Measurements from ENCODE around the gene FOXA1.
"Not testable (repeated sequence)": the region's sequence is repeated elsewhere in the genome, so short reads cannot be mapped to it uniquely, and the experiment has no call there.

The FOXA1 gene

DNA sequence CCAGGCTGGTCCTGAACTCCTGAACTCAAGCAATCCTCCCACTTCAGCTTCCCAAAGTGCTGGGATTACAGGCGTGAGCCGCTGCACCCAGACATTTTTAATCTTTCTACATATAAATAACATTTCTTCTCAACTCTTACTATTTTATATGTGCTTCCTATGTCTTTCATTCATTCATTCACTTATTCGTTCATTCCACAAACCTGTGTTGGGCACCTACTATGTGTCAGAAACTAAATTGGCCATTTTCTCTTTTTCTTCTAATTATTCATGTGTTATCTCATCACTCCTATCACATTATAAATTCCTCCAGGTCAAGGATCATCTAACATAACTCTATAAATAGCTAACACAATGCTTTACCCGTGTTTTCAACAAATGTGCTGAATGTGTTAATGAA, 23.7 kb downstream of the FOXA1 start:
- Mint-ChIP-seq H3K27me3 (peaks cover 8% of the 10 kb centered on the region), H3K27ac (no peak overlapping the region), H3K4me1 (ENCODE audit: low read depth) (no peaks in the 10 kb centered on the region), H3K9me3 (no peaks in the 10 kb centered on the region), H3K36me3 (ENCODE audit: low read depth) (no peaks in the 10 kb centered on the region), H3K4me3 (no peak overlapping the region)
- intact Hi-C loops (cut with micrococcal nuclease) = no loop called here

DNA sequence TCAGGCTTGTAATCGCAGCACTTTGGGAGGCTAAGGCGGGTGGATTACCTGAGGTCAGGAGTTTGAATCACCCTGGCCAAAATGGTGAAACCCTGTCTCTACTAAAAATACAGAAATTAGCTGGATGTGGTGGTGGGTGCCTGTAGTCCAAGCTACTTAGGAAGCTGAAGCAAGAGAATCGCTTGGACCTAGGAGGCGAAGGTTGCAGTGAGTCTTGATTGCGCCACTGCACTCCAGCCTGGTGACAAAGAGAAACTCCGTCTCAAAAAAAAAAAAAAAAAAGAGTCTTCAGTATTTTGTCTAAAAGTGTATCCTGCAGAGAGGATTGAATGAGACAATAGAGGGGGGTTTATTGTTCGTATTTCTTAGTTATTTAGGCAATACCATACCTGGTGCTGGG, 25.3 kb downstream of the FOXA1 start:
- no peaks in the 10 kb centered on the region for H3K9me3 Mint-ChIP-seq
- H3K27me3 Mint-ChIP-seq = peaks cover 5% of the 10 kb centered on the region
- no peaks in the 10 kb centered on the region for H3K4me1 Mint-ChIP-seq (ENCODE audit: low read depth)
- H3K36me3 Mint-ChIP-seq (ENCODE audit: low read depth) = no peaks in the 10 kb centered on the region
- intact Hi-C loops (cut with micrococcal nuclease) = no loop called here
- no peak overlapping the region for H3K27ac Mint-ChIP-seq
- no peak overlapping the region for H3K4me3 Mint-ChIP-seq

DNA sequence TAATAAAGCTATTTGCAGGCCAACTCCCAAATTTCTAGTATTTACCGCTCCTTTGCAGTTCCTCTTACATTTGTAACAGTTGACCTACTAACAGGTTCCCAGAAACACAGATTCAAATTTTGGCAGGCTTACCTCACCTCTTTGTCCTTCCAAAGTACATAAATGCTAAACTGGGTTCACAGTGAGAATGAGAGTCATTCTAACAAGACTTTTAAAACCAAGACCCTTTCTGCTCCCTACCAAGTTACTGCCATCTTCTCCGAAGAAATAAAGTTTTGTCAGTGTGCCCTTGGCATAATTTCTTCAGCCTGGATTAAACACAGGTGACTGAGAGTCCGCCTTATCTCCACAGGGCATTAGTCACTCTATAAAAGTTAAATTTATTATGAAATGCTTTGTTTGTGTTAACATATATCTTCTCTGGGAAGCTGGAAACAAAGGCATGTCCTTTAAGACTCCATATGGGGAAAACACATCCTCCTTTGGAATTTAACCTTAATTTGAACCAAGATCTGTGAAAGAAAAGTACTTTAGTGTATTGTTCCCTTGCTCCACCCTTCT, 28.2 kb downstream of the FOXA1 start:
- no peaks in the 10 kb centered on the region for H3K4me1 Mint-ChIP-seq (ENCODE audit: low read depth)
- intact Hi-C loops (cut with micrococcal nuclease) = no loop called here
- H3K27me3 Mint-ChIP-seq = peaks cover 3% of the 10 kb centered on the region
- H3K9me3 Mint-ChIP-seq = no peaks in the 10 kb centered on the region
- H3K27ac Mint-ChIP-seq = no peak overlapping the region
- no peak overlapping the region for H3K4me3 Mint-ChIP-seq
- no peaks in the 10 kb centered on the region for H3K36me3 Mint-ChIP-seq (ENCODE audit: low read depth)

DNA sequence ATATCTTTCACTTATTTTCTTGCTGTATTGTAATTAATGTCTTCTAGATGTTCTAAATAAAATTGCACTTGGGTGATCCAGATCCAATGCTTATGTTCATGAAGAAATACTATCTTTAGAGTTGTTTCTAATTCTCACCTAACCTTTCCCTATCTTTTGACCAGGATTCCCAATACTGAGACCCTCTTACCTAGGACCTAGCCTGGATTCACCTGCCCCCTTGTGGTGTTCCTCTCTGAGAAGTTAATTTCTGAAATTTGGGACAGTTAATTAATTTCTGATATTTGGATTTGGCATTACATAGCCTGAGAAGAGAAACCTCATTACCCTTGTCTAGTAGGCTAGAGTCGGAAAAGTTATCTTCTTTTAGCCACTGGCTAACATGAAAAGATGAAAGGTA, 29.5 kb downstream of the FOXA1 start:
- intact Hi-C loops (cut with micrococcal nuclease) = no loop called here
- H3K36me3 Mint-ChIP-seq (ENCODE audit: low read depth) = no peaks in the 10 kb centered on the region
- H3K4me3 Mint-ChIP-seq = no peak overlapping the region
- H3K9me3 Mint-ChIP-seq = no peaks in the 10 kb centered on the region
- H3K27ac Mint-ChIP-seq = no peak overlapping the region
- peaks cover 3% of the 10 kb centered on the region for H3K27me3 Mint-ChIP-seq
- H3K4me1 Mint-ChIP-seq (ENCODE audit: low read depth) = no peaks in the 10 kb centered on the region

DNA sequence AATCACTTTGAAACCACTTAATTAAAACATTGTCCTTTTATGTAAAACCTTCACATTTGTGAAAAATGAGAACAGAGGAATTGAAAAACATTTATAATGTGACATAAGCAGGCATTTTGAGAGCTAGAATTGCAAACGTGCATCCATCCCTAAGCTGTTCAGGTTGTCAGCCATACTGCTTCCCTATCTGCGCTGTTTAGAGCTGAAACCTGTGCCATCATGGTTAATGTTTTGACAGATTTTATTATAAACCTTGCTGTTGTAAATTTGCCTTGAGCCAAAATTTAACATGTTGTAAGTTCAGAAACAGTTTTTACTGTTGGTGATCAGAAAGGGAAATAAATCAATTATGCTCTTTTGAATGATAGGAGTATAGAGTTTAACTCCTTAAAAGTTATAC, 31.9 kb downstream of the FOXA1 start:
- no peak overlapping the region for H3K27ac Mint-ChIP-seq
- H3K9me3 Mint-ChIP-seq = no peaks in the 10 kb centered on the region
- no peak overlapping the region for H3K4me3 Mint-ChIP-seq
- no peaks in the 10 kb centered on the region for H3K36me3 Mint-ChIP-seq (ENCODE audit: low read depth)
- intact Hi-C loops (cut with micrococcal nuclease) = no loop called here
- H3K4me1 Mint-ChIP-seq (ENCODE audit: low read depth) = no peaks in the 10 kb centered on the region
- H3K27me3 Mint-ChIP-seq = no peaks in the 10 kb centered on the region

DNA sequence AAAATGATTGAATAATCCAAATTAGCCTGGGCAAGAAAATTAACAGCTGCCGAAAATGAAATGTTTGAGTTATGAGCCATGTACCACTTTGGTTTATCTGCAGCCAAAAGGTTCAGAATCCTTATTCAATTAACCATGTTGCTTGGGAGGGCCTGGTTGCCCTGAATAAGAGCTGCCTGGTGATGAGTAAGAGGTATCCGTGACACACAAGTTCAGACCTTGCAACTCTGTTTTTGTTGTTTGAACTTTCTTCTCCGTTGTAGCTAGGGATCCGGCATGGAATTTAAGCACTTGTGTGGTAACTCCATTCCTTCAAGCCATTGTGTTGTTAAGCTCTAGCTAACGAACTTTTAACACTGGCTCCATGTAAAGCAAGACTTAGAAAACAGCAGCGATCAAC, 35.7 kb downstream of the FOXA1 start:
- H3K9me3 Mint-ChIP-seq = peaks cover 17% of the 10 kb centered on the region
- no peak overlapping the region for H3K4me3 Mint-ChIP-seq
- H3K36me3 Mint-ChIP-seq (ENCODE audit: low read depth) = no peaks in the 10 kb centered on the region
- intact Hi-C loops (cut with micrococcal nuclease) = no loop called here
- H3K27ac Mint-ChIP-seq = no peak overlapping the region
- H3K27me3 Mint-ChIP-seq = no peaks in the 10 kb centered on the region
- no peaks in the 10 kb centered on the region for H3K4me1 Mint-ChIP-seq (ENCODE audit: low read depth)

DNA sequence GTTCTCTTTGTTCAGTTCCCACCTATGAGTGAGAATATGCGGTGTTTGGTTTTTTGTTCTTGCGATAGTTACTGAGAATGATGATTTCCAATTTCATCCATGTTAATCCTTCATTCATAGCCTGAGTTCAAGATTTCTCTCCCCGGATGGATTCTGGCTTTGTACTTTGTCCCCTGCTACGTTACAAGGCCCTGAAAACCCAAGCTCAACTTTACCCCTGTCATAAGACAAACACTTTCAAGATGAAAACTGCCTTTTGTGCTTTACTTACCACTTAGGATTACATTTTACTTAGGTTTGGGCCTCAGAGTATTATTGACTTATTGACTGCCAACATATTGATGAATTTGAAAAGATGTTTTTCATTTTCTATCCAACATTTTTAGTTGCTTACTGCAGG, 36.3 kb downstream of the FOXA1 start:
- intact Hi-C loops (cut with micrococcal nuclease) = no loop called here
- H3K27me3 Mint-ChIP-seq = no peaks in the 10 kb centered on the region
- no peak overlapping the region for H3K4me3 Mint-ChIP-seq

DNA sequence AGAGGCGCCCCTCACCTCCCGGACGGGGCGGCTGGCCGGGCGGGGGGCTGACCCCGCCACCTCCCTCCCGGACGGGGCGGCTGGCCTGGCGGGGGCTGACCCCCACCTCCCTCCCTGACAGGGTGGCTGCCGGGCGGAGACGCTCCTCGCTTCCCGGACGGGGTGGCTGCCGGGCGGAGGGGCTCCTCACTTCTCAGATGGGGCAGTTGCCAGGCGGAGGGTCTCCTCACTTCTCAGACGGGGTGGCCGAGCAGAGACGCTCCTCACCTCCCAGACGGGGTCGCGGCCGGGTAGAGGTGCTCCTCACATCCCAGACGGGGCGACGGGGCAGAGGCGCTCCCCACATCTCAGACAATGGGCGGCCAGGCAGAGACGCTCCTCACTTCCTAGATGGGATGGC, 39.5 kb downstream of the FOXA1 start:
- H3K4me3 Mint-ChIP-seq; intact Hi-C loops (cut with micrococcal nuclease); H3K27me3 Mint-ChIP-seq; H3K36me3 Mint-ChIP-seq (ENCODE audit: low read depth); H3K4me1 Mint-ChIP-seq (ENCODE audit: low read depth); H3K27ac Mint-ChIP-seq: not testable (repeated sequence)
- H3K9me3 Mint-ChIP-seq = peaks cover 28% of the 10 kb centered on the region

More for the DNA sequence above, 36.3 kb downstream of the FOXA1 start:
- Mint-ChIP-seq H3K27ac (no peak overlapping the region), H3K36me3 (ENCODE audit: low read depth) (no peaks in the 10 kb centered on the region), H3K4me1 (ENCODE audit: low read depth) (no peaks in the 10 kb centered on the region), H3K9me3 (peaks cover 17% of the 10 kb centered on the region)

DNA sequence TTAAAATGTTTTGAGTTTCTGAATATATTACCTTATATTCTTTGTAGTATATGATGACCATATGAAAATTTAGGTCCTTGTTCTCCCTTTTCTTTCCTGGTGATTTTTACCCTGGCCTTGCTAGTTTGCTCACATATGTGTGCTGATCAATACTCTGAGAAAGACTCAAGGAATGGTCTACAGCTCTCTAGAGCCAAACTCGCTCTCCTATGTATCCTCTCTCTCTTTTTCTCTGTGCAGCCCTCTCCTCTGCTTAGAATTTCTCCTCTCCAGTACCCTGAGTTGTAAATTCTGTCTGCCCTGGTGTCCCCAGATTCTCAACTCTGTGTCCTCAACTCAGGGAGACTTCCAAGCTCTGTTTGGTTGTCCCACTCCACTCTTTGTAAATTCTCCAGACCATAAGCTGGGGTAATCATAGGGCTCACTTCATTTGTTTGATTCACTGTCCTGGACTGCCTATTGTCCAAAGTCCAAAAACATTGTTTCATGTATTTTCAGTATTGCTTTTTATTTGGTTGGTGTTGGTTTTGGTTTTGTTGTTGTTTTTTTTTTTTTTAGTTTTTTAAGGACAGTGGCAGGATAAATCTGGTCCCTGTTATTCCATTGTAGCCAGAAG, 41.0 kb downstream of the FOXA1 start:
- intact Hi-C loops (cut with micrococcal nuclease) = no loop called here
- Mint-ChIP-seq H3K36me3 (ENCODE audit: low read depth) (no peaks in the 10 kb centered on the region), H3K27ac (no peak overlapping the region), H3K4me3 (no peak overlapping the region), H3K27me3 (peaks cover 3% of the 10 kb centered on the region), H3K4me1 (ENCODE audit: low read depth) (no peaks in the 10 kb centered on the region), H3K9me3 (peaks cover 28% of the 10 kb centered on the region)

DNA sequence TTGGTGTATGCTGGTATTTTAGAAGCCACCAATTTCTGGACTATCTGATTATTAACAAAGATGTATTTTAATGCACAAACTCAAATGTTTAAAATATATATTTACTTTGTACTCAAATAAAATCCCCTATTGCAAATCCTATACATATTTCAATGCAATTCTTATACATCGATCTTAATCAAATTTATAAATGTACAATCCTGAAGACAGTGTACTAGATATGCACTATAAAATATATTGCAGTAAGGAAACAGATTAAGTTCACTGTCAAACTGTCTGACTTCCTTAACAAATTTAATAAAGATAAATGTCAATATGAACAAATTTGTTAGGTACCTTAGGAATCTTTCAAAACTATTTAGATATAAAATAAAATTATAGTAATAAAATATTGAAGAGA, 43.9 kb downstream of the FOXA1 start:
- Mint-ChIP-seq H3K4me1 (ENCODE audit: low read depth) (no peaks in the 10 kb centered on the region), H3K4me3 (no peak overlapping the region), H3K27me3 (peaks cover 3% of the 10 kb centered on the region), H3K36me3 (ENCODE audit: low read depth) (no peaks in the 10 kb centered on the region), H3K9me3 (peaks cover 14% of the 10 kb centered on the region), H3K27ac (no peak overlapping the region)
- intact Hi-C loops (cut with micrococcal nuclease) = no loop called here

DNA sequence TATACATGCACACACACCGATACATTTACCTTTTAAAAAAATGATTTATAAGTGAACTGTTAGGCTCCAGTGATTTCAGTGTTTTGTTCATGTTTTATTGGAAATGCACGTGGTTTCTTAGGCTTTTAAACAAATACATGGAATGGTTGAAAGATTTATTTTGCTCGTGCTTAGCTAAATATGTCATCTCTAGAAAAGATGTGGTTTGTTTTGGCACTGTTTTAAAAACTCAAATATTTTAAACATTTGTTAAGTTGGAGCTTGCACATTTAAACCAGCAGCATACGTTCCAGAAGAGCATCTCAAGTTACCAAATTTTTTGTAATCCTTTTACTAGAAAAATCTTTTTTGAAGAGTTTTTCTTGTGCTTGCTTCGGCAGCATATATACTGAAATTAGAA, 44.5 kb downstream of the FOXA1 start:
- Mint-ChIP-seq H3K4me3 (no peak overlapping the region), H3K4me1 (ENCODE audit: low read depth) (no peaks in the 10 kb centered on the region), H3K27ac (no peak overlapping the region), H3K36me3 (ENCODE audit: low read depth) (no peaks in the 10 kb centered on the region), H3K9me3 (peaks cover 11% of the 10 kb centered on the region), H3K27me3 (peaks cover 3% of the 10 kb centered on the region)
- intact Hi-C loops (cut with micrococcal nuclease) = no loop called here

DNA sequence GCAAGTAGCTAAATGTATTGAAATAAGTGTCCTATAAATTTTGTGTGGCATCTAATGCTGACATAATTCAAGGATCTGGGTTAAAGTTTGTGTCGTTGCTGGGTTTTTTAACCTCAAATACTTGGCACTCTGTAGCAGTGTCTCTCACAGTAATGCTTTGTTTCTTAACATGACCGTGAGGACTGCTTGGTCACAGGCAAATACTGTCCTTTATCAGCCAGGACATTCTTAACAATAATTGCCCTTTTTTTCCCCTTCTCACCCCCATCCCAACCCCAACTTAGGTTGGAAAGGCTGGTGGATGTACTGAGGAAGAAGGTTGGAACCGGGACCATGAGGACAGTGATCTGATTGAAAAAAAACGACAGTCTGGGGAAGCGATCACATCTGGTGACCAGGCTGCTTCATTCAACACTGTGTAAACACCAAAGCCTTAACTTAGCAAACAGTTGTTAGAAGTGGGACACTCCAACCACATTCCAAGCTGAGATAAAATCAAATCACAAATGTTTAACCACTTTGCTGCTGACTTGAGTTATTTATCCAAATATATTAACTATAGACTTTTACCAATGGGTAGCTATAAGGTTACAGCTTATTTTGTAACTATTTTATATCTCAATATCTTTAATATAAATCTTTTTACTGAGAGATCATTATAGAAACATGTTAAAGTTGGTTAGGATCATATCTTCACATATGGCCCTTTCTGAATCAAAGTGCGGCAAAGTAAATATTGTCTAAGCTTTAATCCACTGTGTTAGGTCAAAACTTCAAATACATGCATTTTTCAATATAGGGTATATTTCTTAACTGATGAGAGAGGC, 48.2 kb downstream of the FOXA1 start:
- H3K27me3 Mint-ChIP-seq = no peaks in the 10 kb centered on the region
- H3K4me1 Mint-ChIP-seq (ENCODE audit: low read depth) = no peaks in the 10 kb centered on the region
- H3K4me3 Mint-ChIP-seq = no peak overlapping the region
- intact Hi-C loops (cut with micrococcal nuclease) = no loop called here
- H3K27ac Mint-ChIP-seq = no peak overlapping the region
- no peaks in the 10 kb centered on the region for H3K9me3 Mint-ChIP-seq
- H3K36me3 Mint-ChIP-seq (ENCODE audit: low read depth) = no peaks in the 10 kb centered on the region

DNA sequence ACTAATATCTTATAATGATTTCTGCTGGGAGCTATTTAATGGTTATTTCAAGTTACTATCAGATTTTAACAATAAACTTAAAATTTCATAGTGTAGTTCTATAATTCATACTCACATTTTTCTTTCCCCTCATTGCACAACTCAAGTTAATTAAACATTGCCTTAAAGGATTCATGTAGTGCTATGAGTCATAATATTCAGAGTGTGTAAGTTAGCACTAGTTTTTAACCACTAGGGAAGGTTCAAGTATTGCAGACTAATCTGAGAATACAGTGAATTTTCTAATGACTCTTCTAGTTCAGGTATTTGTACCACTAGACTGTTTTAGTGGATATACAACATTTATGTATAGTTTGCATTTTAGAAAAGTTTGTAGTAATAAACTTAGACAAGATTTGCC, 49.9 kb downstream of the FOXA1 start:
- intact Hi-C loops (cut with micrococcal nuclease) = no loop called here
- H3K4me1 Mint-ChIP-seq (ENCODE audit: low read depth) = no peaks in the 10 kb centered on the region
- H3K27ac Mint-ChIP-seq = no peak overlapping the region
- H3K27me3 Mint-ChIP-seq = no peaks in the 10 kb centered on the region
- H3K4me3 Mint-ChIP-seq = no peak overlapping the region
- no peaks in the 10 kb centered on the region for H3K36me3 Mint-ChIP-seq (ENCODE audit: low read depth)
- no peaks in the 10 kb centered on the region for H3K9me3 Mint-ChIP-seq

DNA sequence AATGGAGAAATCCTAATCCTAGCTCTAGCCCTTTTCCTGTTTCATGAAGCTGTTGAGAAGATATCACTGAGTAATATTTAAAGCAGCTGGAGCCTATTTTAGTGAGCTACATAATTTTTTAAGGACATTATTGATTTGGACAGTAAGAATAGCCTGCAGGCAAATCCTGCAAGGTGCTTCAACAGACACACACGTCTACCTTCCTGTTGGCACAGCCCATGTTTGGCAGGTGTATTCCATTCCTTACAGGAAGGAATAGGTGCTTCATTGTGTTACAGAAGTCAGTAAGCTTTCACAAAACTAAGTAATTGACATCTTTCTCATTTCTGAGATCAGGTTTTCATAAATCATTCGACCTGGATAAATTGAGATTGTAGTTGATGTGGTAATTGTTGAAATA, 50.6 kb downstream of the FOXA1 start:
- no peak overlapping the region for H3K27ac Mint-ChIP-seq
- intact Hi-C loops (cut with micrococcal nuclease) = no loop called here
- no peaks in the 10 kb centered on the region for H3K9me3 Mint-ChIP-seq
- H3K4me1 Mint-ChIP-seq (ENCODE audit: low read depth) = no peaks in the 10 kb centered on the region
- no peaks in the 10 kb centered on the region for H3K36me3 Mint-ChIP-seq (ENCODE audit: low read depth)
- no peaks in the 10 kb centered on the region for H3K27me3 Mint-ChIP-seq
- H3K4me3 Mint-ChIP-seq = no peak overlapping the region
